ENCODE measurements around the gene NDUFA3. TPM values are rescaled to one million over a fixed set of nuclear protein-coding genes. Genes with fewer than 3 reads are reported as not detected.

Gene NDUFA3
- total RNA-seq, 1 experiment from 2014 or later: 48.5 TPM

DNA sequence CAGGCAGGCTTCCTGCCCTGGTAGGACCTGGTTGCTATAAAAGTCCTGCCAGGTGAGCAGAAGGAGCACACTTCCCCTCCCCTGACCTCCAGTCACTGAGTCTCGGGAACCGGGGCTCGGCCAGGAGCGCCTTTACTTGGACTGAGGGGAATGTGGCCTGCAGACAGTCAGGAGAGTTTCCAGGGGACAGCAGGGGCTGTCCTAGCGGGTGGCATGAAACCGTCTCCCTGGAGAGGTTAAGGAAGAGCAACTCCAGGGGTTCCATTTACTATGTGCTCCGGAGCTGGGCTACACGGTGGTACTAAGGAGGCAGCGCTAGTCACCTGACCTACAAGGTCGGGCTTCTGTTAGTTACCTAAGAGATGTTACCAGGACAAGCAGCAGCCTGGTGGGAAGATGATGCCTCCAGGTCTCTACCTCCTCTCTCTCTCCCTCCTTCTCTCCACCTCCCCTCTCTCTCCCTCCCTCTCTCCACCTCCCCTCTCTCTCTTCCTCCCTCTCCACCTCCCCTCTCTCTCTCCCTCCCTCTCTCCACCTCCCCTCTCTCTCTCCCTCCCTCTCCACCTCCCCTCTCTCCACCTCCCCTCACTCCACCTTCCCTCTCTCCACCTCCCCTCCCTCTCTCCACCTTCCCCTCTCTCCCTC, 30.8 kb downstream of the NDUFA3 start:
- in situ Hi-C loops (cut with HindIII; ENCODE audit: low pct_unique_long_range_greater_than_20kb, low sequenced_read_pairs): no loop called here
- DNase-seq (ENCODE audit: low read depth, low spot score): peak; percentile 23

DNA sequence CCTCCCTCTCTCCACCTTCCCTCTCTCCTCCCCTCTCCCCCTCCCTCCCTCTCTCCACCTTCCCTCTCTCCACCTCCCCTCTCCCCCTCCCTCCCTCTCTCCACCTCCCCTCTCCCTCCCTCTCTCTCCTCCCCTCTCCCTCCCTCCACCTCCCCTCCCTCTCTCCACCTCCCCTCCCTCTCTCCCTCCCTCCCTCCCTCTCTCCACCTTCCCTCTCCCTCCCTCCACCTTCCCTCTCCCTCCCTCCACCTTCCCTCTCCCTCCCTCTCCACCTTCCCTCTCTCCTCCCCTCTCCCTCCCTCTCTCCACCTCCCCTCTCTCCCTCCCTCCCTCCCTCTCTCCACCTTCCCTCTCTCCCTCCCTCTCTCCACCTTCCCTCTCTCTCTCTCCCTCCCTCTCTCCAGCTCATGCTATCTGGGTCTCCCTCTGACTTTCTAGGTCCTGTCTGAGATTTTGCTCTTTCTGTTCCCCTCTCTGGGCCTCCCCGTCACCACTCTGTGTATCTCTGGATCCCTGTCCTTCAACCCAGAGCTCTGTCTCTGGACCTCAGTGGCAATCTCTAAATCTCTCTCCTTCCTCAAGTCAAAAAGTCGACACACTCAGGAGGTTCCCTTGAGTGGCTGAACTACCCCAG, 31.4 kb downstream of the NDUFA3 start:
- in situ Hi-C loops (cut with HindIII; ENCODE audit: low pct_unique_long_range_greater_than_20kb, low sequenced_read_pairs): no loop called here
- DNase-seq (ENCODE audit: low read depth, low spot score): no peak

DNA sequence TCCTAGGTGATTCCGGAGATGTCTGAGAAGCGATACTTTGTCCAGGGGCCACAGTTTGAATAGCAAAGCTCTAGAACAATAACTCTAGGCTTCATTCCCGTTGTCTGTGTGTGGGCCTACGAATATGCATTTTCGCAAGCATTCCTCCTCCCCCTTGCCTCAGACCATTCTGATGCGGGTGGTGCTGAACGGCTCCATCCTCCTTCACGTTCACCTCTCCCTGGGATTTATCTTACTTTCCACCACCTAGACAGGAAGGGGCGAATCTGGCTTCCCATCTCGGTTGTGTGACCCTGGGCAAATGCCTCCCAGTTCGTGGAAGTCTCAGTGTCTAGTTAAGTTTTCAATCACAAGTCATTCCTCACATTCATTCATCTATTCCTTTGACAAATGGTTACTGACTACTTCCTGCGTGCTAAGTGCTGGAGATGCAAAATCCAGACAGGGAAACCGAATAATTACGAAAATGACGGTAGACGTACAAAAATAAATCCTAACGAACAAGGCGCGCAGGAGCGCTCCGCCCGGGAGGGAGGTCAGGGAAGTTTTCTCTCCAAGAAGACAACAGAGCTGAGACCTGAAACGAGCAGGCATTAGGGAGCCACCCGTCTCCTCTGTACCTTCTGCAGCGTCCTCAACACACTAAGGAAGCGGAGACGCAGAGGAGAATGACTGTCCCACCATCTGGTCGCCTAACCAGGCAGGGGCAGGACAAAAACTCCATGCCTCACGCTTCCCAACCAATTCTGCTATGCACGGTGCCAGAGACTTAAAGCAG, 33.6 kb downstream of the NDUFA3 start:
- no peak for DNase-seq (ENCODE audit: low read depth, low spot score)

DNA sequence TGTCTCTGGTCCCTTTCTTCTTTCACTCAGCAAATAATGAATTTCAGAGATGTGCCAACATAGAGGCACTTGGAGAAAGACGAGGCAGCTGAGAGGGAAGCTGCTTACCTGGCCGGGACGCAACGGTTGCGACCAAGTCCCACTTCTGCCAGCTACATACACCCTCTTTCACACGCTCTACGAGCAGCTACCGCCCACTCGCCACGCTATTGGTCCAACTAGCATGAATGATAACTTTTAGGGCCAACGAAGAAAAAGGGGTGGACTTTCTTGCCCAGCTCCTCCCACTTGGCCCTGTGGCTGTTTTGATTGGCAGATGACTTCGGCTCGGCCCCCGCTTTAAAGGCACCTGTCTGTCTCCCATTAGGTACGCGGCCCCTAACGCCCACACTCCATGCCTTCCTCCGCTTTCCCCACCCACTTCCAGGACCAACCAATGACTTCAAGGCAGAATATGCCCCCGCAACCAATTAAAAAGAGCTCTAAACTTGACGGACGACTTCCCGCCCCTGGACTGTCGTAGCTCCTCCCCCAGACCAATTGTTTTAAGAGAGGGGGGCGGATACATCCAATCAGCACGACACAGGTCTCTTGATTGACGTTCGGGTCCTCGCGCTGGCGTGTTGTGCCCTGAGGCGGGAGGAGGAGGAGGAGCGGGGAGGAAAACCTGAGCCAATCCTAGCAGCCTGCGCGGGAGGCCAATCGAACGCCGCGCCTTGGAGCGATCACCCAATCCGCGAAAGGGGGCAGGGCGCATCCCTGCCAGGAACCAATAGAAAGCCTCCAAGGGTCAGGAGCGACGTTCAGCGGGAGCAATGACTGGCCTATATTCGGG, 34.4 kb downstream of the NDUFA3 start:
- in situ Hi-C loops (cut with HindIII; ENCODE audit: low pct_unique_long_range_greater_than_20kb, low sequenced_read_pairs): no loop called here

More for the DNA sequence above, 33.6 kb downstream of the NDUFA3 start:
- in situ Hi-C loops (cut with HindIII; ENCODE audit: low pct_unique_long_range_greater_than_20kb, low sequenced_read_pairs): no loop called here

DNA sequence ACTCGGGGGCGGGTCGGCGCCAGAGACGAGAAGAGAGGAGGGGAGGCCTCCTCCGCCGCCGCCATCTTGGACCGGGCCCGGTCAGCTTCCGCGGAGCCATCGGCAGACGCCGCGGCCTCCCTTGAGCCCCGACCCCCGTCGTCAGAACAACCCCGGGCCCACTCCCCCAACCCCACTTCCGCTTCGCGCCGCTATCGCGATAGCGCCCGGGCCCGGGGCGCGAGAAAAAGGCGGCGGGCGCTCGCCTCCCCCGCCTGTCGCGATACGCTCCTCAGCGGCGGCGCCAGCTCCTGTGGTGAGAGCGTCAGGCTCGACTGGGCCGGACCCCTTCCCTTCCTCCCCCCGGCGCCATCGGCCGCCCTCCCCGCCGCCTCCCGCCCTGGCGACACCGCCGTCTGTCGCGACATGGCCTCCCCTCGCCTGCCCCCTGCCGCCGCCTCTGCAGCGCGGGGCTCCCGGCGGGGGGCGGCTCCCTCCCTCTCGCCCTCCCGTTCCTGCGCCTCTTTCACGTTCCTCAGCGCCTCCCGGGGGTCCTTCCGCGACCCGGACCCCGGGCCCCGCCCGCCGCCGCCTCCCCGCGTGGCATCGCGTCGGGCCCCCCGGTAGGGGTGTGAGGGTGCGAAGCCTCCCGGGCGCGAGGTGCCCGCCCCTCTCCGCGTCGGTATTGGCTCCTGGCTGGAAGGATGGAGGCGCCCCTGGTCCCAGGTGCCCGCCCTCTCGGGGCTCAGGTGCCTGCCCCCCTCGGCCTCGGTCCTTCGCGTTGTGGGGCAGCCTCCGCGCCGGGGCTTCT, 35.2 kb downstream of the NDUFA3 start, which contains the start of gene CNOT3:
Gene CNOT3 (plus strand): TSS at position 64 of the 790 bp plus-strand sequence. CDS start 5,217 bp downstream, outside the sequence.
- in situ Hi-C loops (cut with HindIII; ENCODE audit: low pct_unique_long_range_greater_than_20kb, low sequenced_read_pairs): no loop called here
- DNase-seq (ENCODE audit: low read depth, low spot score): no peak

More for the DNA sequence above, 34.4 kb downstream of the NDUFA3 start:
- peak; percentile 100 for DNase-seq (ENCODE audit: low read depth, low spot score)

DNA sequence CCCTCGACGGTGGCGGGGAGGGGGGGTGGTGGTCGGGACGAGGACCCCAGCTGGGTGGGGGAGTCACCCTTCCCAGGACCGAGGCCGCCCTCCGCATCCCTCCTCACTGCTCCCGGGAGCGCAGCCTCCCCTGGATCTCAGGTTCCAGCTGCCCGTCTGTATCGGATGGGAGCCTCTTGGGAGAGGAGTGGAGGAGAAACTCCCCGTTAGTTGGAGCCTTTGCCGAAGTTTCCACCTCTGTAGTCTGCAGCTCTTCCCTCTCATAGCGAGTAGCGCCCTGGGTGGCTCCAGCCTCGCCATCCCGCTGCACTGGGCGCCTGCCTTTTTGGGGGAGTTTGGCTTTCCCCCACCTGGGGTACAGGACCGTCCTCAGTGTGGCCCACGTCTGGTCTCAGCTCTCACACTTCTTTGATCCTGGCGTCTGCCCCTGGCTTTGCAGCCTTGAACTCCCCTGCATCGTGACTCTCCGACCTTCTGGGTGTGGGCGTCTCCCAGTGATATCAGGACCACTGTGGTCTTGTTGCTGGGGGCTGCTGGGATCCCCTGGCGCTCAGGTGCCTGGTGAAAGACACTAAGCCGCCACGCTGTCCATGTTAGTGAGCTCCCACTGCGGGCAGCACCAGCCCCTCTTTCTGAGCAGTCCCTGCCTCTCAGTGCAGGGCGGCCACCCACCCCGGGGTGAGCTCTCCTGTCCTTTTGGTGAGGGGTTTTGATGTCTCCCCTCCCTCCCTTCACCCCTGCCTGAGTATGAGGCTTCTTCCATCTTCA, 36.0 kb downstream of the NDUFA3 start:
- in situ Hi-C loops (cut with HindIII; ENCODE audit: low pct_unique_long_range_greater_than_20kb, low sequenced_read_pairs): no loop called here
- no peak for DNase-seq (ENCODE audit: low read depth, low spot score)

DNA sequence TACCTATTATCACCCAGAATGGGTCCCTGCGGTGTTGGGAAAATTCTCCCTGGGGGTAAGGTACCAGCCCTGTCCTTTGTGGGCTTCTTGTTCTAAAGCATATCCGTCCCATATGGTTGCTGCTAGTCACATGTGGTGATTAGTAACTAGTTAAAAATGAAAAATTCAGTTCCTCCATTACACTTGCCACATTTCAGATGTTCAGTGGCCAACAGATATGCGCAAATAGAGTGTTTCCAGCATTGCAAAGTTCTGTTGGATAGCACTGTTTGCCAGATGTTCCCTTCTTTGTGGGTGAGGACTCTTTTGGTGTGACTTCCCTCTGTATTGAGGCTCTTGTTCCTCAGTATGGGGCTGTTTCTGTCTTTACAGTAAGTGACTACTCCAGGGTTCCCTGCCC, 38.7 kb downstream of the NDUFA3 start:
- in situ Hi-C loops (cut with HindIII; ENCODE audit: low pct_unique_long_range_greater_than_20kb, low sequenced_read_pairs): no loop called here

DNA sequence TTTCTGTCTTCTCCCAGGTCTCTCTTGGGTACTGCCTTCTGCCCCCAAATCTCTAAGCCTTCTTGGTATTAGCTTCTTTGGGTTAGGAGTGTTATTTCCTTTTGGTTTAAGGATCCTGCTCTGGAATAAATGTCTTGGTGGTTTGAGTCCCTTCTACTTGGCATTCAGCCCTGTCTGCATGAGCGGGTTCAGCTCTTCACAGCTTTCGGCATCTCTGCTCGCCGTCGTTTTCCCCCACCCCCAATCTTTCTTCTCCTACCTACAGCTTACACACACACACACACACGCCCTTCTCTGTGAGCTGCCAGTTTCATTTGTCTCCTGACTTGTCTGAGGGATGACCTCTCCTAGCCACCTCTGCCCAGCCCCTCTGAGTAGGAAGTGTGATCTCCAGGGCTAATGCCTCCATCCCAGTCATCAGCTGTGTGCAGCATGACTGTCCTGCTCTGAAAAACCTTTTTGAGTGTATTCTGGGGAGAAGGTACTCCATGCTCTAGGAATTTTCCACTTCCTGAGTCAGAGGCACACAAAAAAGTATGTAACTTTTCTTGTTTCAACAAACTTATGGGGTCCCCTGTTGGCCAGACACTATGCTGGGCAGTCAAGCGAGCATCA, 39.6 kb downstream of the NDUFA3 start:
- in situ Hi-C loops (cut with HindIII; ENCODE audit: low pct_unique_long_range_greater_than_20kb, low sequenced_read_pairs): no loop called here
- no peak for DNase-seq (ENCODE audit: low read depth, low spot score)

More for the DNA sequence above, 38.7 kb downstream of the NDUFA3 start:
- no peak for DNase-seq (ENCODE audit: low read depth, low spot score)

DNA sequence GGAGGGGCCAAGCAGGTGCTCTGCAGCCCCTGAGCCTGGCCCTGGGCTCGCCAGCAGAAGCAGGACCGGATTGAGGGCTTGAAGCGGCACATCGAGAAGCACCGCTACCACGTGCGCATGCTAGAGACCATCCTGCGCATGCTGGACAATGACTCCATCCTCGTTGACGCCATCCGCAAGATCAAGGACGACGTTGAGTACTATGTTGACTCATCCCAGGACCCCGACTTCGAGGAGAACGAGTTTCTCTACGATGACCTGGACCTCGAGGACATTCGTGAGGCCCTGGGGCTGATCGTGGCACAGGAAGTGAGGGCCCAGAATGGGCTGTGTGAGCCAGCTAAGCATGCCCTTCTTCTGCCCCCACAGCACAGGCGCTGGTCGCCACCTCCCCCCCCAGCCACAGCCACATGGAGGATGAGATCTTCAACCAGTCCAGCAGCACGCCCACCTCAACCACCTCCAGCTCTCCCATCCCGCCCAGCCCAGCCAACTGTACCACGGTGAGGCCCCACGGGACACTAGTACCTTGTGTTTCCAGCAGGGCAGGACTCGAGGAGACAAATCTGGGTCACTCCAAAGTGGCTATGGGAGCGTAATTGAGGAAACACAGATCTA, 43.0 kb downstream of the NDUFA3 start:
- in situ Hi-C loops (cut with HindIII; ENCODE audit: low pct_unique_long_range_greater_than_20kb, low sequenced_read_pairs): no loop called here

DNA sequence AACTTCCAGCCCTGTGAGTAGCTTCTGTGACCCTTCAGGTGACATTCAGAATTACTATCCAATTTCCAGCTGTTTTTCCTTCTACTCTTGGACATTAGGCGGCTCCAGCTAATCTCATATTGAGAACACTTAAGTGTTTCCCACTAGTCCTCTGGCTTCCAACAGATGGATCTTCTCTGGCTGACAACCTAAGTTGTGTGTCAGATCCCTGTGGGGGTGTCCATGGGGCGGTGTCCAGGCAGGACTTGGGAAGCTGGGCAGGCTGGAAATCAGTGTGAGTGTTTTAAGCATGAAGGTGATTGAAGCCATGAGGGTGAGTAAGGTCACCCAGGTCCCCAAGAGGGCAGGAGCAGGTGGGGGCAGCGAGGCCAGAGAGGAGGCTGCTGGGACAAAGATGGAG, 45.0 kb downstream of the NDUFA3 start:
- in situ Hi-C loops (cut with HindIII; ENCODE audit: low pct_unique_long_range_greater_than_20kb, low sequenced_read_pairs): no loop called here

More for the DNA sequence above, 43.0 kb downstream of the NDUFA3 start:
- no peak for DNase-seq (ENCODE audit: low read depth, low spot score)

DNA sequence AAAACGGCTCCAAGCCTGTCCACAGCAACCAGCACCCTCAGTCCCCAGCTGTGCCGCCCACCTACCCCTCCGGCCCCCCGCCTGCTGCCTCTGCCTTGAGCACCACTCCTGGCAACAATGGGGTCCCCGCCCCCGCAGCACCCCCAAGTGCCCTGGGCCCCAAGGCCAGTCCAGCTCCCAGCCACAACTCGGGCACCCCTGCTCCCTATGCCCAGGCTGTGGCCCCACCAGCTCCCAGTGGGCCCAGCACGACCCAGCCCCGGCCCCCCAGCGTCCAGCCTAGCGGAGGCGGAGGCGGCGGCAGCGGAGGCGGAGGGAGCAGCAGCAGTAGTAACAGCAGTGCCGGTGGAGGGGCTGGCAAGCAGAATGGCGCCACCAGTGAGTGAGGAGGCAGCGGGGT, 45.5 kb downstream of the NDUFA3 start:
- no peak for DNase-seq (ENCODE audit: low read depth, low spot score)
- in situ Hi-C loops (cut with HindIII; ENCODE audit: low pct_unique_long_range_greater_than_20kb, low sequenced_read_pairs): no loop called here

More for the DNA sequence above, 45.0 kb downstream of the NDUFA3 start:
- DNase-seq (ENCODE audit: low read depth, low spot score): no peak

DNA sequence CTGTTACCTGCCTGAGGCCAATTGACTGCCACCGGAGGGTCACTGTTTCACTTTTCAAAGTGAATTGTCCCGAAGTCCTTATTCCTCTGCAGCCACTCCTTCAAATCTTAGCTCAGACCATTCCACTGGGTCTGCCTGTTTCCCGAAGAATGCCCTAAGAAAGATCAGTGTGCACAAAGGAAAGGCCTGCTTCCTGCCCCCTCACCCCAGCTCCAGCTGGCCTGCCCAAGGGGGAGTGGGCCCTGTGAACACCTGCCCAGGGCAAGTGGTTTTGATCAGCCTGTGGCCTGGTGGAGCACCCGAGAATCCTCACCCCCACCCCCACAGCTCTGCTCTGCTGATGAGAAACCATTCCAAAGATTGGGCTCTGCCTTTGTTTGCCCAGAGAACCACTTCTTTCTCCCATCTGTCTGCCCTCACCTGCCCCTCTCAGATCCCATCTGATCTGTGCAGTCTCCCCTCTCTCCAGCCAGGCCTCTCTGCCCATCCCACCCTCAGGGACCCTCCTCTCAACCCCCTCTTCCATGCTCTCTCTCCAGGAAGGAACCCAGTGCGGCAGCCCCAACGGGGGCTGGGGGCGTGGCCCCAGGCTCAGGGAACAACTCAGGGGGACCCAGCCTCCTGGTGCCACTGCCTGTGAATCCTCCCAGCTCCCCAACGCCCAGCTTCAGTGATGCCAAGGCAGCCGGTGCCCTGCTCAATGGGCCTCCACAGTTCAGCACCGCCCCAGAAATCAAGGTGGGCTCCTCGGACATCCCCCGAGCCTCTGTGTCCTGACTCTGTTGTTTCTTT, 46.6 kb downstream of the NDUFA3 start:
- in situ Hi-C loops (cut with HindIII; ENCODE audit: low pct_unique_long_range_greater_than_20kb, low sequenced_read_pairs): no loop called here
- DNase-seq (ENCODE audit: low read depth, low spot score): no peak

DNA sequence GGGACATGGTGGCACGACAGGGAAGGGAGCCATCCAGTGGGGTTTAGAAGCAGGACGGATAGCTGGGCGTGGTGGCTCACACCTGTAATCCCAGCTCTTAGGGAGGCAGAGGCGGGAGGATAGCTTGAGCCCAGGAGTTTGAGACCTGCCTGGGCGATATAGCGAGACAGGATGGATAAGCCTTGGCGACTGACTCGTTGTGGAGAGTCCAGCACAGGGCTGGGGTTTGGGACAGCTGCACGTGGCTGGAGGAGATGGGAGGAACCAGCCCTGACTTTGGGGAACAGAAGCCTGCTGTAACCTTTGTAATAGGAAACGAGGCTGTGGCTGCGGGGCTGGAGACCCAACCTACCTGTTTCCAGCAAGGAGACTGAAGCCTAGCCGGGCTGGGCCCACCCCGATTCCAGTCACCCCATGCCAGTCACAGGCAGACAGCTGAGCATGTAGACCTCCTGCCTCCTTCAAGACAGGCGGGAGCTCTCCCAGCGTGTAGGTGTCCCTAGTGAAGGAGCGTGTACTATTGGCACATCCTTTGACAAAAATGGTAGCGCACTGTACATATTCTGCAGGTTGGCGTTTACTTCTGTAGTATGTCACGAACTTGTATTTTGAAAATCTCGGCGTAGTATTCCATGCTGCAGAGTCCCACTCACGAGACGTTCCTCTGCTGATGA, 48.8 kb downstream of the NDUFA3 start:
- no peak for DNase-seq (ENCODE audit: low read depth, low spot score)
- in situ Hi-C loops (cut with HindIII; ENCODE audit: low pct_unique_long_range_greater_than_20kb, low sequenced_read_pairs): no loop called here

DNA sequence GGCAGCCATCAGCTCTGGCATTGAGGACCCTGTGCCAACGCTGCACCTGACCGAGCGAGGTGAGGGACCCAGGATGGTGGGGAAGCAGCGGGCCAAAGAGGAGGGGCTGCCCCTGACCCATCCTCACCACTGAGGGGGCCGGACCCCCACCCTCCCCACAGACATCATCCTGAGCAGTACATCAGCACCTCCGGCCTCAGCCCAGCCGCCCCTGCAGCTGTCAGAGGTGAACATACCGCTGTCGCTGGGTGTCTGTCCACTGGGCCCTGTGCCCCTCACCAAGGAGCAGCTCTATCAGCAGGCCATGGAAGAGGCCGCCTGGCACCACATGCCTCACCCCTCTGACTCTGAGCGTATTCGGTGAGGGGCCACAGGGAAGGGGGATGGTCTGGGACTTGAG, 49.6 kb downstream of the NDUFA3 start:
- in situ Hi-C loops (cut with HindIII; ENCODE audit: low pct_unique_long_range_greater_than_20kb, low sequenced_read_pairs): no loop called here
- no peak for DNase-seq (ENCODE audit: low read depth, low spot score)
